ENCODE measurements around the gene DNAH12. TPM values are rescaled to one million over a fixed set of nuclear protein-coding genes. Genes with fewer than 3 reads are reported as not detected.

The DNAH12 gene
- total RNA-seq, 5 donors from 2014 or later (not counting 1 experiment from before 2014, with no cell fraction given), result 0.12 to 0.39 (median 0.25) TPM

DNA sequence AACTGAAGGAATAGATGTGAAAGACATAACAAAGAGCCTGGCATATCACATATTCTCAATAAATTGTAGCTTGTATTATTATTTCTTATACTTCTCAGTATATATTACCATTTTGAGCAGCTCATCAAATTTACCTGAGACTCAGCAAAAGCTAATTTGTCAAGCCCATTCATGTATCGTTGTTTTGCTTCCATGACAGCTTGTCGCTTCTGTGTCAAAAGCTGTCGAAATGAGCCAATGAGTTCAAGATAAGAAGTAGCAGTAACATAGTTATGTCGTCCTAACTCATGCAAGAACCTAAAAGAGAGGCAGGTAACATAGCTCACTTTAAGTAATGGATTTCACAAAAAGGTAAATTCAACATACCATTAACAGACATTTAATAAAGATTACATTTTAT lies 157.8 kb downstream of the DNAH12 start:
- POLR2A ChIA-PET, result no interaction called here
- Mint-ChIP-seq H3K27ac (no peak overlapping the region), H3K4me3 (no peak overlapping the region), H3K9me3 (no peaks in the 10 kb centered on the region), H3K27me3 (peaks cover 0 to 7% of the 10 kb centered on the region in 2 donors), H3K4me1 (peaks cover 0 to 2% (median 0%) of the 10 kb centered on the region in 3 donors), H3K36me3 (no peaks in the 10 kb centered on the region)
- Histone ChIP-seq H3K27me3 (replicated peaks in 1 of 2; ENCODE audit: control insufficient read depth in 2 of 2, extremely low read depth in 1 of 2, insufficient read depth in 2 of 2, low read length in 1 of 2) (no peaks in the 10 kb centered on the region), H3K9me3 (no peaks in the 10 kb centered on the region), H3K36me3 (ENCODE audit: control insufficient read depth in 2 of 2, extremely low read depth in 1 of 2, insufficient read depth in 1 of 2, low read length in 1 of 2) (no peaks in the 10 kb centered on the region), H3K4me1 (ENCODE audit: control insufficient read depth in 1 of 2, extremely low read depth in 1 of 2, insufficient read depth in 2 of 2, low read length in 2 of 2) (no peaks in the 10 kb centered on the region), H3K27ac (ENCODE audit: low read length) (no peak overlapping the region), H3K4me3 (ENCODE audit: control insufficient read depth in 1 of 2, extremely low read depth in 1 of 2, low read length in 1 of 2) (no peak overlapping the region)
- no peak for ATAC-seq (replicated peaks in 1 of 4)
- no peak for DNase-seq
- CTCF ChIA-PET, result interaction anchor here (0.6 to 1.3 kb wide), 3 partner anchors 11 to 305 kb away, joined by 3 to 4 read pairs (median 3); no protein-coding TSS in a partner anchor
- no CpG with 5 or more reads among the region's 4 CpGs for WGBS (ENCODE audit: insufficient coverage)

DNA sequence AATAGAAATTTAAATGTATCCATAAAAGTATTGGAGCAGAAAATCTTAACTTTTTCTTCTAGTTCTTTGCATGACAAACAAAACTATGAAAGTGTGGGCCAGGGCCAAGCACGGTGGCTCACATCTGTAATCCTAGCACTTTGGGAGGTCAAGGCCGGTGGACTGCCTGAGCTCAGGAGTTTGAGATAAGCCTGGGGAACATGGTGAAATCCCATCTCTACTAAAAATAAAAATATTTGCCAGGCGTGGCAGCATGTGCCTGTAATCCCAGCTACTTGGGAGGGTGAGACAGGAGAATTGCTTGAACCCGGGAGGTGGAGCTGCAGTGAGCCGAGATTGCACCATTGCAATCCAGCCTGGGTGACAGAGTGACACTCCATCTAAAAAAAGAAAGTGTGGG lies 158.6 kb downstream of the DNAH12 start:
- 91% methylated on average over 4 of the region's 5 CpGs for WGBS (ENCODE audit: insufficient coverage)
- H3K36me3 Mint-ChIP-seq, result no peaks in the 10 kb centered on the region
- H3K4me1 Mint-ChIP-seq, result peaks cover 0 to 2% (median 0%) of the 10 kb centered on the region in 3 donors
- ChIA-PET POLR2A (interaction anchor here in 1 of 2 donors (0.7 kb wide), 1 partner anchor 414 kb away, joined by 3 read pairs; no protein-coding TSS in a partner anchor), CTCF (no interaction called here)
- H3K27ac Mint-ChIP-seq, result no peak overlapping the region
- no peak overlapping the region for H3K4me3 Mint-ChIP-seq
- Histone ChIP-seq H3K36me3 (ENCODE audit: control insufficient read depth in 2 of 2, extremely low read depth in 1 of 2, insufficient read depth in 1 of 2, low read length in 1 of 2) (no peaks in the 10 kb centered on the region), H3K27ac (ENCODE audit: low read length) (no peak overlapping the region), H3K27me3 (replicated peaks in 1 of 2; ENCODE audit: control insufficient read depth in 2 of 2, extremely low read depth in 1 of 2, insufficient read depth in 2 of 2, low read length in 1 of 2) (peaks cover 0 to 1% of the 10 kb centered on the region in 2 experiments), H3K9me3 (no peaks in the 10 kb centered on the region), H3K4me1 (ENCODE audit: control insufficient read depth in 1 of 2, extremely low read depth in 1 of 2, insufficient read depth in 2 of 2, low read length in 2 of 2) (no peaks in the 10 kb centered on the region), H3K4me3 (ENCODE audit: control insufficient read depth in 1 of 2, extremely low read depth in 1 of 2, low read length in 1 of 2) (no peak overlapping the region)
- ATAC-seq (replicated peaks in 1 of 4) (no peak), DNase-seq (no peak)
- H3K9me3 Mint-ChIP-seq, result no peaks in the 10 kb centered on the region
- H3K27me3 Mint-ChIP-seq, result peaks cover 0 to 3% of the 10 kb centered on the region in 2 donors

DNA sequence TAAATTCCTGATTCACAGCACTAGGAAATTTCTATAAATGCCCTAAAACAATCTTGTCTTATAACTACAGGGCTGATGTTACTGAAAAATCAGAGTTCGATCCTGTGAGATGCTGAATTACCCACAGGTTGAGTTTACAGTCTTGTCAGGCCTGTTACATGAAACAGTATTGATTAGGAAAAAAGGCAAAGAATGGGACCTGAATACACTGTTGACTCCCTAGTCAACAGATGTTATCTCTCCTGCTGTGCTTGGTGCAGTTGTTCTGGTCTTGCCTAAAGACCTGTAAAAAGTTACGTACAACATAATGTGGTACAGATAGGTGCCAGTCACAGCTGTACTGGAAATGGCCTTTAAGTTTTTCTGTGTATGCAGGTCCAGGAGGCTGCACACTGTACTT lies 160.3 kb downstream of the DNAH12 start:
- Mint-ChIP-seq H3K27me3 (no peaks in the 10 kb centered on the region), H3K4me1 (peaks cover 0 to 2% (median 0%) of the 10 kb centered on the region in 3 donors), H3K36me3 (no peaks in the 10 kb centered on the region), H3K9me3 (no peaks in the 10 kb centered on the region), H3K27ac (no peak overlapping the region), H3K4me3 (no peak overlapping the region)
- Histone ChIP-seq H3K27ac (ENCODE audit: low read length) (no peak overlapping the region), H3K4me3 (ENCODE audit: control insufficient read depth in 1 of 2, extremely low read depth in 1 of 2, low read length in 1 of 2) (no peak overlapping the region), H3K4me1 (ENCODE audit: control insufficient read depth in 1 of 2, extremely low read depth in 1 of 2, insufficient read depth in 2 of 2, low read length in 2 of 2) (no peaks in the 10 kb centered on the region), H3K9me3 (no peaks in the 10 kb centered on the region), H3K36me3 (ENCODE audit: control insufficient read depth in 2 of 2, extremely low read depth in 1 of 2, insufficient read depth in 1 of 2, low read length in 1 of 2) (no peaks in the 10 kb centered on the region), H3K27me3 (replicated peaks in 1 of 2; ENCODE audit: control insufficient read depth in 2 of 2, extremely low read depth in 1 of 2, insufficient read depth in 2 of 2, low read length in 1 of 2) (peaks cover 0 to 2% of the 10 kb centered on the region in 2 experiments)
- no peak for DNase-seq
- ChIA-PET POLR2A (no interaction called here), CTCF (no interaction called here)
- ATAC-seq (replicated peaks in 1 of 4), result no peak
- no CpG with 5 or more reads among the region's 2 CpGs for WGBS (ENCODE audit: insufficient coverage)

DNA sequence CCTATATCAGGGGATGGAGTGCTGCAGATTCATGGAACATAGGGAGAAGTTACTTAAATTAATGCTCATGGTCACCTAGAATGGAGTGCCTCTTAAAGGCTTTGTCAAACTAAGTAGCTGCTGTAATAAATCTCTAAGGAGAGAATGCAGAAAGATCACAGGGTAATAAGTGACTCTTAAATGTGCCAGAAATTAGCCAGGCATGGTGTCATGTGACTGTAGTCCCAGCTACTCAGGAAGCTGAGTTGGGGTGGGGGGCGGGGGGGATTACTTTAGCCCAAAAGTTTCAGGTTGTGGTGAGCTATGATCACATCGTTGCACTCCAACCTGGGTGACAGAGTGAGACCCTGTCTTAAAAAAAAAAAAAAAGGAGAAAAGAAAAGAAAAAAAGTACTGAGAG lies 160.7 kb downstream of the DNAH12 start:
- Mint-ChIP-seq H3K27me3 (no peaks in the 10 kb centered on the region), H3K4me1 (peaks cover 0 to 2% (median 0%) of the 10 kb centered on the region in 3 donors), H3K9me3 (no peaks in the 10 kb centered on the region), H3K4me3 (no peak overlapping the region), H3K36me3 (no peaks in the 10 kb centered on the region), H3K27ac (no peak overlapping the region)
- peaks cover 0 to 2% of the 10 kb centered on the region in 2 experiments for H3K27me3 ChIP-seq (replicated peaks in 1 of 2; ENCODE audit: control insufficient read depth in 2 of 2, extremely low read depth in 1 of 2, insufficient read depth in 2 of 2, low read length in 1 of 2)
- no peaks in the 10 kb centered on the region for H3K36me3 ChIP-seq (ENCODE audit: control insufficient read depth in 2 of 2, extremely low read depth in 1 of 2, insufficient read depth in 1 of 2, low read length in 1 of 2)
- no peak overlapping the region for H3K27ac ChIP-seq (ENCODE audit: low read length)
- H3K4me1 ChIP-seq (ENCODE audit: control insufficient read depth in 1 of 2, extremely low read depth in 1 of 2, insufficient read depth in 2 of 2, low read length in 2 of 2), result no peaks in the 10 kb centered on the region
- no peaks in the 10 kb centered on the region for H3K9me3 ChIP-seq
- WGBS (ENCODE audit: insufficient coverage), result no CpG with 5 or more reads among the region's 2 CpGs
- ChIA-PET CTCF (interaction anchor here in 1 of 2 donors (0.6 kb wide), 1 partner anchor 699 kb away, joined by 5 read pairs; no protein-coding TSS in a partner anchor), POLR2A (no interaction called here)
- H3K4me3 ChIP-seq (ENCODE audit: control insufficient read depth in 1 of 2, extremely low read depth in 1 of 2, low read length in 1 of 2), result no peak overlapping the region
- no peak for DNase-seq
- ATAC-seq (replicated peaks in 1 of 4), result no peak

DNA sequence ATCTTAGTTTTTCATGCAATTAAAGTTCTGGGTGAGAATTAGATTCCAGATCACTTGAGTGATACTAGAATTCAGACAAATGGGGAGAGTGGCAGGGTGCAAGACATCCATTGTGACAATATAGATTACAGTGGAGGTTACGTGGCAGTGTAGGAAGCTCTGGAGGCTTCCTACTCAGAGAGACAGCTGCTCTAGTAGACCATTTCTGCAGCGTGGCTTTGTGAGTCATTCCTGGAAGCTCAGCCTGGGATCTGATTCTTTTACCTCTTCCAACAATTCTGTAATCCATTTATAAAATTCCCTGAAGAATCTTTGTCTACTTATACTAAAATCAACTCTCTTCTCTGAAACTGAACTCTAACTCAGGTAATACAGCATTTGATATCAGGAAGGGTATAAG lies 161.2 kb downstream of the DNAH12 start:
- POLR2A ChIA-PET, result interaction anchor here in 1 of 2 donors (0.7 kb wide), 1 partner anchor 213 kb away, joined by 4 read pairs; no protein-coding TSS in a partner anchor

DNA sequence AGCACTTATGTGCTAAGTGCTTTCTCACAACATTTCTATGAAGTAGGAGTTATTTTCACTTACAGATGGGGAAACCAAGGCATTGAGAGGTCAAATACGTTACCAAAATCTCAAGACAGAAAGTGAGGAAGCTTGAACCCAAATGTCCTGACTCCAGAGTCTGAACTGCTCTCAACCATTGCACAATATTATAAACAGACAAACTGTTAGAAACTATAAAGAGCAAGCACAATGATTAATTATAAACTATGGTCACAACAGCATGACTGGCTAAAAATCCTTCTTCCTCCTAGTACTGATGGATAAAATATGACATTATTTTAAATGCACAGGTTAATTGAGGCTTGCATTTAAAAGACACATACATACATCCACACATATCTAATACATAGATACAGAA lies 173.8 kb downstream of the DNAH12 start:
- H3K9me3 Mint-ChIP-seq, result peaks cover 0 to 15% (median 7%) of the 10 kb centered on the region in 3 donors

More for the DNA sequence above, 161.2 kb downstream of the DNAH12 start:
- H3K4me3 Mint-ChIP-seq, result no peak overlapping the region
- Histone ChIP-seq H3K9me3 (no peaks in the 10 kb centered on the region), H3K36me3 (ENCODE audit: control insufficient read depth in 2 of 2, extremely low read depth in 1 of 2, insufficient read depth in 1 of 2, low read length in 1 of 2) (no peaks in the 10 kb centered on the region), H3K27ac (ENCODE audit: low read length) (no peak overlapping the region), H3K4me1 (ENCODE audit: control insufficient read depth in 1 of 2, extremely low read depth in 1 of 2, insufficient read depth in 2 of 2, low read length in 2 of 2) (no peaks in the 10 kb centered on the region), H3K27me3 (replicated peaks in 1 of 2; ENCODE audit: control insufficient read depth in 2 of 2, extremely low read depth in 1 of 2, insufficient read depth in 2 of 2, low read length in 1 of 2) (peaks cover 0 to 2% of the 10 kb centered on the region in 2 experiments), H3K4me3 (ENCODE audit: control insufficient read depth in 1 of 2, extremely low read depth in 1 of 2, low read length in 1 of 2) (no peak overlapping the region)
- ATAC-seq (replicated peaks in 1 of 4) (no peak), DNase-seq (no peak)
- H3K27me3 Mint-ChIP-seq, result no peaks in the 10 kb centered on the region
- peaks cover 0 to 2% (median 0%) of the 10 kb centered on the region in 3 donors for H3K4me1 Mint-ChIP-seq
- no peaks in the 10 kb centered on the region for H3K36me3 Mint-ChIP-seq
- WGBS (ENCODE audit: insufficient coverage), result no CpG with 5 or more reads among the region's 2 CpGs
- H3K9me3 Mint-ChIP-seq, result no peaks in the 10 kb centered on the region
- CTCF ChIA-PET, result interaction anchor here in 1 of 2 donors (0.6 kb wide), 1 partner anchor 699 kb away, joined by 5 read pairs; no protein-coding TSS in a partner anchor
- no peak overlapping the region for H3K27ac Mint-ChIP-seq

More for the DNA sequence above, 173.8 kb downstream of the DNAH12 start:
- WGBS (ENCODE audit: insufficient coverage), result no CpG with 5 or more reads among the region's 1 CpG
- H3K9me3 ChIP-seq, result no peaks in the 10 kb centered on the region
- Mint-ChIP-seq H3K27ac (no peak overlapping the region), H3K4me1 (no peaks in the 10 kb centered on the region), H3K36me3 (peaks cover 3% of the 10 kb centered on the region), H3K4me3 (no peak overlapping the region), H3K27me3 (peaks cover 5 to 9% of the 10 kb centered on the region in 2 donors)
- H3K27me3 ChIP-seq (replicated peaks in 1 of 2; ENCODE audit: control insufficient read depth in 2 of 2, extremely low read depth in 1 of 2, insufficient read depth in 2 of 2, low read length in 1 of 2), result peaks cover 0 to 3% of the 10 kb centered on the region in 2 experiments
- ChIA-PET CTCF (interaction anchor here in 1 of 2 donors (1.1 kb wide), 1 partner anchor 16 kb away, joined by 3 read pairs; no protein-coding TSS in a partner anchor), POLR2A (no interaction called here)
- no peak overlapping the region for H3K27ac ChIP-seq (ENCODE audit: low read length)
- H3K36me3 ChIP-seq (ENCODE audit: control insufficient read depth in 2 of 2, extremely low read depth in 1 of 2, insufficient read depth in 1 of 2, low read length in 1 of 2), result no peaks in the 10 kb centered on the region
- no peaks in the 10 kb centered on the region for H3K4me1 ChIP-seq (ENCODE audit: control insufficient read depth in 1 of 2, extremely low read depth in 1 of 2, insufficient read depth in 2 of 2, low read length in 2 of 2)
- DNase-seq, result no peak
- no peak overlapping the region for H3K4me3 ChIP-seq (ENCODE audit: control insufficient read depth in 1 of 2, extremely low read depth in 1 of 2, low read length in 1 of 2)
- no peak for ATAC-seq (replicated peaks in 1 of 4)
